GM12878 (cell line): ENCODE results near the gene ATP5PD. TPM values are rescaled to one million over a fixed set of nuclear protein-coding genes. Genes with fewer than 3 reads are reported as not detected.
A peak's percentile ranks its signal among the peaks of the same experiment; 100 is the strongest.

ENCODE experiments used
- ASH2L ChIP-seq: fragments of 300-600, 200-600 bp; sonication (generic); IDR thresholded peaks from 2 replicates; pipeline ENCODE4 v1.6.1; 2017; ENCODE audit warnings: low read depth, mild to moderate bottlenecking, borderline replicate concordance
- CREM ChIP-seq: IDR thresholded peaks from 2 replicates; pipeline ENCODE4 v1.6.1; 2014; ENCODE audit warnings: antibody characterized with exemption, low read depth
- EED ChIP-seq: sonication (generic); IDR thresholded peaks from 2 replicates; pipeline ENCODE4 v1.6.1; 2016; ENCODE audit warnings: antibody characterized with exemption, low read depth
- HCFC1 ChIP-seq: fragments of 150-350 bp; IDR thresholded peaks from 2 replicates; pipeline ENCODE4 v1.6.1; 2014; ENCODE audit warnings: low read length
- IKZF2 ChIP-seq, 2 experiments: fragments of 450-650 bp; IDR thresholded peaks; 2 replicates each; pipeline ENCODE4 v1.6.1; 2017; ENCODE audit warnings: mild to moderate bottlenecking in 2 of 2, moderate library complexity in 2 of 2
- MYB ChIP-seq: fragments of 150-350 bp; IDR thresholded peaks from 2 replicates; pipeline ENCODE4 v1.6.1; 2014; ENCODE audit warnings: mild to moderate bottlenecking, low read depth, low read length, borderline replicate concordance
- RAD21 ChIP-seq: IDR thresholded peaks from 2 replicates; pipeline ENCODE4 v1.6.1; 2011; ENCODE audit warnings: mild to moderate bottlenecking, low read depth, low read length, moderate library complexity; ENCODE audit not compliant: insufficient read depth
- SIN3A ChIP-seq: IDR thresholded peaks from 2 replicates; pipeline ENCODE4 v1.6.1; 2012; ENCODE audit warnings: low read depth, low read length, improper control_type of control experiment
- SUPT20H ChIP-seq: IDR thresholded peaks from 2 replicates; pipeline ENCODE4 v1.6.1; 2011; ENCODE audit warnings: low read depth, mild to moderate bottlenecking, low read length, moderate library complexity, borderline replicate concordance; ENCODE audit not compliant: control insufficient read depth
- YY1 ChIP-seq: IDR thresholded peaks from 2 replicates; pipeline ENCODE4 v1.6.1; 2011; ENCODE audit warnings: low read depth, mild to moderate bottlenecking, low read length
- ZZZ3 ChIP-seq: IDR thresholded peaks from 2 replicates; pipeline ENCODE4 v1.6.1; 2011; ENCODE audit warnings: low read depth; ENCODE audit not compliant: control insufficient read depth, insufficient read length
- polyA plus RNA-seq, 11 experiments: library from polyadenylated mRNA; depleted of rRNA in 4 of 11; unstranded in 6 of 11; stranded (reverse) in 5 of 11; fragments of >200 nt; fragmentation: Nextera tagmentation in 4 of 11; fragmentation: Illumina TruSeq in 1 of 11; extraction: Ambion mirVana in 4 of 11; extraction: Trizol in 1 of 11; gene quantifications; 1 replicate in 1 of 11; 2 replicates in 10 of 11; pipeline versions ENCODE4 v1.2.1 to v1.2.3, GENCODE V29; 2011 to 2016; ENCODE audit warnings: inconsistent platforms in 2 of 11, missing spikeins in 2 of 11, low read depth in 1 of 11
- total RNA-seq, 4 experiments: library from RNA; depleted of rRNA in 3 of 4; stranded (reverse); fragments of >200 nt in 3 of 4; fragmentation: Illumina TruSeq in 1 of 4; extraction: Trizol in 1 of 4; gene quantifications; 2 replicates each; pipeline versions ENCODE4 v1.2.1 to v1.2.3, GENCODE V29; 2013 to 2021
- TF ChIP-seq, protein P1 (sequence below): IDR thresholded peaks from 2 replicates; pipeline ENCODE4 v1.6.1; 2012; ENCODE audit warnings: mild to moderate bottlenecking, low read depth, low read length
- TF ChIP-seq, protein P2 (sequence below): IDR thresholded peaks from 2 replicates; pipeline ENCODE4 v1.6.1; 2012; ENCODE audit warnings: low read length, inconsistent platforms
- TF ChIP-seq, protein P3 (sequence below): fragments of 450-650 bp; IDR thresholded peaks from 2 replicates; pipeline ENCODE4 v1.6.1; 2016; ENCODE audit warnings: mild to moderate bottlenecking
- TF ChIP-seq, protein P4 (sequence below): IDR thresholded peaks from 2 replicates; pipeline ENCODE4 v1.6.1; 2011; ENCODE audit warnings: mild to moderate bottlenecking, low read depth, low read length, moderate library complexity; ENCODE audit not compliant: insufficient replicate concordance
- TF ChIP-seq, protein P5 (sequence below): IDR thresholded peaks from 2 replicates; pipeline ENCODE4 v1.6.1; 2011; ENCODE audit warnings: borderline replicate concordance, low read depth, mild to moderate bottlenecking, moderate library complexity, mixed read lengths, low read length; ENCODE audit not compliant: insufficient read depth; ENCODE audit errors: extremely low read length
- TF ChIP-seq, protein P6 (sequence below), 3 experiments: IDR thresholded peaks in 2 of 3; conservative IDR thresholded peaks in 1 of 3; 2 replicates each; pipeline ENCODE4 v1.5.1; 2011; ENCODE audit warnings: low read depth in 3 of 3, low read length in 3 of 3, mild to moderate bottlenecking in 3 of 3, control low read depth in 2 of 3, moderate library complexity in 2 of 3, inconsistent platforms in 1 of 3, mixed read lengths in 1 of 3; ENCODE audit not compliant: control insufficient read depth in 2 of 3, insufficient read depth in 1 of 3; ENCODE audit errors: extremely low read depth in 1 of 3

ATP5PD gene
- total and polyA plus RNA-seq, 10 of the 15 experiments (the other 5 are each of a cell fraction or from before 2014, with no cell fraction given): 172 to 772 (median 321) TPM

DNA sequence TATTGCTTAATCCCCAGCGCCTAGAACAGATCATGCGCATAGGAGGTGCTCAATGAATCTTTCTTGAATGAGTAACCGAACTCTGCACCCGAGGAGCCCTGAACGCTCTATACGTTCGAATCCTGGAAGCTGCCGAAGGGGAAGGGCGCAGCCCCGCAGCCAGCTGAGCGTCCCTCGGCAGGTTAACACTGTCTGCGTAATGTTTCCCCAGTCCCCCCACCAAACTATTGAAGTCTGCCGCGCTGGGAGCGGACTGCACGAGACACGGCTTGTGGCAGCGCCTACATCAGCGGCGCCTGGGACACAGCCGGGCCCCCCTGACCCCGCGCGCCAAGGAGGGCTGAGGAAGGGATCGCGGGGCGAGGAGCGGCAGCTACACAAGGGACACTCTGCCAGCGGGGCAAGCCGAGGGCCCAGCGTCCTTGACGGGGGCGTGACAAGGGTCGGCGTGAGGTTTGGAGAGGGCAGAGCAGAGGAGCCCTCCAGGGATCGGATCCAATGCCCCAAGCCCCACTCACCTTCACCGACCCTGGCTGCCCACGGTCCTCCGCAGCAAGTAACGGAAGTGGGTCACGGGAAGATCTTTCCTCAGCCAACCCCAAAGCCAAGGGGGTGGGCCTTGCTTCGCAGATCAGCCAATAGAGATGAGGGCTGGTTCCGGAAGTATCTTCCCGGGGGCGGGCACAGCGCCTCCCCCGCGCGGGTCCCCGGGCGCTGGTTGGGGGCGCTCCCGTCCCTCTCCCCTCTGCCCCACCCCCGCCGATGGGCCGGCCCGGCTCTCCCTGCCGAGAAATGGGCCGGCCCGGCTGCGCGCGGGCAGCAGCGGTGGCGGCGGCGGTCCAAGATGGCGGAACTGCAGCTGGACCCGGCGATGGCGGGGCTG, at the start of gene ATP5PD, which contains the start of gene KCTD2 (continued):
- TF ChIP-seq, protein P1, sequence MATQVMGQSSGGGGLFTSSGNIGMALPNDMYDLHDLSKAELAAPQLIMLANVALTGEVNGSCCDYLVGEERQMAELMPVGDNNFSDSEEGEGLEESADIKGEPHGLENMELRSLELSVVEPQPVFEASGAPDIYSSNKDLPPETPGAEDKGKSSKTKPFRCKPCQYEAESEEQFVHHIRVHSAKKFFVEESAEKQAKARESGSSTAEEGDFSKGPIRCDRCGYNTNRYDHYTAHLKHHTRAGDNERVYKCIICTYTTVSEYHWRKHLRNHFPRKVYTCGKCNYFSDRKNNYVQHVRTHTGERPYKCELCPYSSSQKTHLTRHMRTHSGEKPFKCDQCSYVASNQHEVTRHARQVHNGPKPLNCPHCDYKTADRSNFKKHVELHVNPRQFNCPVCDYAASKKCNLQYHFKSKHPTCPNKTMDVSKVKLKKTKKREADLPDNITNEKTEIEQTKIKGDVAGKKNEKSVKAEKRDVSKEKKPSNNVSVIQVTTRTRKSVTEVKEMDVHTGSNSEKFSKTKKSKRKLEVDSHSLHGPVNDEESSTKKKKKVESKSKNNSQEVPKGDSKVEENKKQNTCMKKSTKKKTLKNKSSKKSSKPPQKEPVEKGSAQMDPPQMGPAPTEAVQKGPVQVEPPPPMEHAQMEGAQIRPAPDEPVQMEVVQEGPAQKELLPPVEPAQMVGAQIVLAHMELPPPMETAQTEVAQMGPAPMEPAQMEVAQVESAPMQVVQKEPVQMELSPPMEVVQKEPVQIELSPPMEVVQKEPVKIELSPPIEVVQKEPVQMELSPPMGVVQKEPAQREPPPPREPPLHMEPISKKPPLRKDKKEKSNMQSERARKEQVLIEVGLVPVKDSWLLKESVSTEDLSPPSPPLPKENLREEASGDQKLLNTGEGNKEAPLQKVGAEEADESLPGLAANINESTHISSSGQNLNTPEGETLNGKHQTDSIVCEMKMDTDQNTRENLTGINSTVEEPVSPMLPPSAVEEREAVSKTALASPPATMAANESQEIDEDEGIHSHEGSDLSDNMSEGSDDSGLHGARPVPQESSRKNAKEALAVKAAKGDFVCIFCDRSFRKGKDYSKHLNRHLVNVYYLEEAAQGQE: no peak
- TF ChIP-seq, protein P2, sequence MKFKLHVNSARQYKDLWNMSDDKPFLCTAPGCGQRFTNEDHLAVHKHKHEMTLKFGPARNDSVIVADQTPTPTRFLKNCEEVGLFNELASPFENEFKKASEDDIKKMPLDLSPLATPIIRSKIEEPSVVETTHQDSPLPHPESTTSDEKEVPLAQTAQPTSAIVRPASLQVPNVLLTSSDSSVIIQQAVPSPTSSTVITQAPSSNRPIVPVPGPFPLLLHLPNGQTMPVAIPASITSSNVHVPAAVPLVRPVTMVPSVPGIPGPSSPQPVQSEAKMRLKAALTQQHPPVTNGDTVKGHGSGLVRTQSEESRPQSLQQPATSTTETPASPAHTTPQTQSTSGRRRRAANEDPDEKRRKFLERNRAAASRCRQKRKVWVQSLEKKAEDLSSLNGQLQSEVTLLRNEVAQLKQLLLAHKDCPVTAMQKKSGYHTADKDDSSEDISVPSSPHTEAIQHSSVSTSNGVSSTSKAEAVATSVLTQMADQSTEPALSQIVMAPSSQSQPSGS: no peak
- TF ChIP-seq SIN3A (no peak), SUPT20H (no peak), RAD21 (no peak), EED (no peak), YY1 (peak; percentile 95), MYB (no peak), ZZZ3 (no peak), CREM (peak; percentile 63), ASH2L (no peak), IKZF2 (IDR thresholded peaks at IDR 0.05) (peak in 1 of 2 experiments; percentile 13; a peak in 1 of 4 replicates), HCFC1 (peak; percentile 46)
- TF ChIP-seq, protein P3, sequence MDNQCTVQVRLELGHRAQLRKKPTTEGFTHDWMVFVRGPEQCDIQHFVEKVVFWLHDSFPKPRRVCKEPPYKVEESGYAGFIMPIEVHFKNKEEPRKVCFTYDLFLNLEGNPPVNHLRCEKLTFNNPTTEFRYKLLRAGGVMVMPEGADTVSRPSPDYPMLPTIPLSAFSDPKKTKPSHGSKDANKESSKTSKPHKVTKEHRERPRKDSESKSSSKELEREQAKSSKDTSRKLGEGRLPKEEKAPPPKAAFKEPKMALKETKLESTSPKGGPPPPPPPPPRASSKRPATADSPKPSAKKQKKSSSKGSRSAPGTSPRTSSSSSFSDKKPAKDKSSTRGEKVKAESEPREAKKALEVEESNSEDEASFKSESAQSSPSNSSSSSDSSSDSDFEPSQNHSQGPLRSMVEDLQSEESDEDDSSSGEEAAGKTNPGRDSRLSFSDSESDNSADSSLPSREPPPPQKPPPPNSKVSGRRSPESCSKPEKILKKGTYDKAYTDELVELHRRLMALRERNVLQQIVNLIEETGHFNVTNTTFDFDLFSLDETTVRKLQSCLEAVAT: no peak
- TF ChIP-seq, protein P4, sequence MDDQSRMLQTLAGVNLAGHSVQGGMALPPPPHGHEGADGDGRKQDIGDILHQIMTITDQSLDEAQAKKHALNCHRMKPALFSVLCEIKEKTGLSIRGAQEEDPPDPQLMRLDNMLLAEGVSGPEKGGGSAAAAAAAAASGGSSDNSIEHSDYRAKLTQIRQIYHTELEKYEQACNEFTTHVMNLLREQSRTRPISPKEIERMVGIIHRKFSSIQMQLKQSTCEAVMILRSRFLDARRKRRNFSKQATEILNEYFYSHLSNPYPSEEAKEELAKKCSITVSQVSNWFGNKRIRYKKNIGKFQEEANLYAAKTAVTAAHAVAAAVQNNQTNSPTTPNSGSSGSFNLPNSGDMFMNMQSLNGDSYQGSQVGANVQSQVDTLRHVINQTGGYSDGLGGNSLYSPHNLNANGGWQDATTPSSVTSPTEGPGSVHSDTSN: peak; percentile 90
- TF ChIP-seq, protein P5, sequence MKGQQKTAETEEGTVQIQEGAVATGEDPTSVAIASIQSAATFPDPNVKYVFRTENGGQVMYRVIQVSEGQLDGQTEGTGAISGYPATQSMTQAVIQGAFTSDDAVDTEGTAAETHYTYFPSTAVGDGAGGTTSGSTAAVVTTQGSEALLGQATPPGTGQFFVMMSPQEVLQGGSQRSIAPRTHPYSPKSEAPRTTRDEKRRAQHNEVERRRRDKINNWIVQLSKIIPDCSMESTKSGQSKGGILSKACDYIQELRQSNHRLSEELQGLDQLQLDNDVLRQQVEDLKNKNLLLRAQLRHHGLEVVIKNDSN: peak; percentile 2
- TF ChIP-seq, protein P6, sequence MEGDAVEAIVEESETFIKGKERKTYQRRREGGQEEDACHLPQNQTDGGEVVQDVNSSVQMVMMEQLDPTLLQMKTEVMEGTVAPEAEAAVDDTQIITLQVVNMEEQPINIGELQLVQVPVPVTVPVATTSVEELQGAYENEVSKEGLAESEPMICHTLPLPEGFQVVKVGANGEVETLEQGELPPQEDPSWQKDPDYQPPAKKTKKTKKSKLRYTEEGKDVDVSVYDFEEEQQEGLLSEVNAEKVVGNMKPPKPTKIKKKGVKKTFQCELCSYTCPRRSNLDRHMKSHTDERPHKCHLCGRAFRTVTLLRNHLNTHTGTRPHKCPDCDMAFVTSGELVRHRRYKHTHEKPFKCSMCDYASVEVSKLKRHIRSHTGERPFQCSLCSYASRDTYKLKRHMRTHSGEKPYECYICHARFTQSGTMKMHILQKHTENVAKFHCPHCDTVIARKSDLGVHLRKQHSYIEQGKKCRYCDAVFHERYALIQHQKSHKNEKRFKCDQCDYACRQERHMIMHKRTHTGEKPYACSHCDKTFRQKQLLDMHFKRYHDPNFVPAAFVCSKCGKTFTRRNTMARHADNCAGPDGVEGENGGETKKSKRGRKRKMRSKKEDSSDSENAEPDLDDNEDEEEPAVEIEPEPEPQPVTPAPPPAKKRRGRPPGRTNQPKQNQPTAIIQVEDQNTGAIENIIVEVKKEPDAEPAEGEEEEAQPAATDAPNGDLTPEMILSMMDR (IDR thresholded peaks at IDR 0.05 in 2 of 3, conservative IDR thresholded peaks at IDR 0.05 in 1 of 3; ENCODE audit: control insufficient read depth in 2 of 3, extremely low read depth in 1 of 3, insufficient read depth in 1 of 3, low read depth in 3 of 3, low read length in 3 of 3): 0 out of 6 replicates have a peak, but pooled peaks of 1 of the 3 experiments have one; percentile 6
